Measurements from ENCODE around the gene HSPE1.
A peak's percentile ranks its signal among the peaks of the same experiment; 100 is the strongest.

The HSPE1 gene

GRCh38 chr2:197502201-197502600 is 2.0 kb downstream of the HSPE1 start:
- peaks cover 9% of the 10 kb centered on the region for H3K4me1 ChIP-seq (ENCODE audit: control insufficient read depth, insufficient read depth, low read length)
- H3K36me3 ChIP-seq (ENCODE audit: control insufficient read depth, insufficient read depth, low read length): no peaks in the 10 kb centered on the region
- H3K9me3 ChIP-seq (ENCODE audit: control insufficient read depth, low read length): no peaks in the 10 kb centered on the region
- H3K4me3 ChIP-seq (ENCODE audit: low read length): no peak overlapping the region
- H3K9ac ChIP-seq (ENCODE audit: low read length): no peak overlapping the region
- H3K27me3 ChIP-seq (ENCODE audit: control insufficient read depth, insufficient read depth, low read length): no peaks in the 10 kb centered on the region

GRCh38 chr2:197502685-197503084 is 2.5 kb downstream of the HSPE1 start:
- Histone ChIP-seq H3K9me3 (ENCODE audit: control insufficient read depth, low read length) (no peaks in the 10 kb centered on the region), H3K9ac (ENCODE audit: low read length) (no peak overlapping the region), H3K36me3 (ENCODE audit: control insufficient read depth, insufficient read depth, low read length) (no peaks in the 10 kb centered on the region), H3K4me1 (ENCODE audit: control insufficient read depth, insufficient read depth, low read length) (peaks cover 9% of the 10 kb centered on the region), H3K4me3 (ENCODE audit: low read length) (no peak overlapping the region), H3K27me3 (ENCODE audit: control insufficient read depth, insufficient read depth, low read length) (no peaks in the 10 kb centered on the region)

- Histone ChIP-seq H3K4me1 (ENCODE audit: control insufficient read depth, insufficient read depth, low read length) (peaks cover 9% of the 10 kb centered on the region), H3K27me3 (ENCODE audit: control insufficient read depth, insufficient read depth, low read length) (no peaks in the 10 kb centered on the region), H3K36me3 (ENCODE audit: control insufficient read depth, insufficient read depth, low read length) (no peaks in the 10 kb centered on the region), H3K9ac (ENCODE audit: low read length) (no peak overlapping the region), H3K9me3 (ENCODE audit: control insufficient read depth, low read length) (no peaks in the 10 kb centered on the region), H3K4me3 (ENCODE audit: low read length) (no peak overlapping the region)
Measured at GRCh38 chr2:197504000-197504399, 3.8 kb downstream of the HSPE1 start.

GRCh38 chr2:197504512-197504911 is 4.3 kb downstream of the HSPE1 start:
- Histone ChIP-seq H3K9ac (ENCODE audit: low read length) (no peak overlapping the region), H3K36me3 (ENCODE audit: control insufficient read depth, insufficient read depth, low read length) (no peaks in the 10 kb centered on the region), H3K27me3 (ENCODE audit: control insufficient read depth, insufficient read depth, low read length) (no peaks in the 10 kb centered on the region), H3K4me3 (ENCODE audit: low read length) (no peak overlapping the region), H3K4me1 (ENCODE audit: control insufficient read depth, insufficient read depth, low read length) (peaks cover 9% of the 10 kb centered on the region), H3K9me3 (ENCODE audit: control insufficient read depth, low read length) (no peaks in the 10 kb centered on the region)

- Histone ChIP-seq H3K36me3 (ENCODE audit: control insufficient read depth, insufficient read depth, low read length) (no peaks in the 10 kb centered on the region), H3K4me3 (ENCODE audit: low read length) (no peak overlapping the region), H3K9me3 (ENCODE audit: control insufficient read depth, low read length) (no peaks in the 10 kb centered on the region), H3K9ac (ENCODE audit: low read length) (no peak overlapping the region), H3K27me3 (ENCODE audit: control insufficient read depth, insufficient read depth, low read length) (no peaks in the 10 kb centered on the region), H3K4me1 (ENCODE audit: control insufficient read depth, insufficient read depth, low read length) (peaks cover 9% of the 10 kb centered on the region)
Measured at GRCh38 chr2:197506658-197507057, 6.5 kb downstream of the HSPE1 start.

GRCh38 chr2:197513915-197514314 is 13.7 kb downstream of the HSPE1 start:
- peaks cover 6% of the 10 kb centered on the region for H3K4me1 ChIP-seq (ENCODE audit: control insufficient read depth, insufficient read depth, low read length)
- H3K9me3 ChIP-seq (ENCODE audit: control insufficient read depth, low read length): no peaks in the 10 kb centered on the region
- no peak overlapping the region for H3K4me3 ChIP-seq (ENCODE audit: low read length)
- H3K27me3 ChIP-seq (ENCODE audit: control insufficient read depth, insufficient read depth, low read length): no peaks in the 10 kb centered on the region
- H3K9ac ChIP-seq (ENCODE audit: low read length): no peak overlapping the region
- H3K36me3 ChIP-seq (ENCODE audit: control insufficient read depth, insufficient read depth, low read length): no peaks in the 10 kb centered on the region

GRCh38 chr2:197514754-197515153 is 14.6 kb downstream of the HSPE1 start:
- Histone ChIP-seq H3K4me1 (ENCODE audit: control insufficient read depth, insufficient read depth, low read length) (peaks cover 6% of the 10 kb centered on the region), H3K27me3 (ENCODE audit: control insufficient read depth, insufficient read depth, low read length) (no peaks in the 10 kb centered on the region), H3K9ac (ENCODE audit: low read length) (peak overlapping the region; percentile 87), H3K9me3 (ENCODE audit: control insufficient read depth, low read length) (no peaks in the 10 kb centered on the region), H3K36me3 (ENCODE audit: control insufficient read depth, insufficient read depth, low read length) (no peaks in the 10 kb centered on the region), H3K4me3 (ENCODE audit: low read length) (peak overlapping the region; percentile 99)

- H3K4me1 ChIP-seq (ENCODE audit: control insufficient read depth, insufficient read depth, low read length): peaks cover 6% of the 10 kb centered on the region
- peak overlapping the region; percentile 87 for H3K9ac ChIP-seq (ENCODE audit: low read length)
- peak overlapping the region; percentile 99 for H3K4me3 ChIP-seq (ENCODE audit: low read length)
- no peaks in the 10 kb centered on the region for H3K36me3 ChIP-seq (ENCODE audit: control insufficient read depth, insufficient read depth, low read length)
- H3K9me3 ChIP-seq (ENCODE audit: control insufficient read depth, low read length): no peaks in the 10 kb centered on the region
- no peaks in the 10 kb centered on the region for H3K27me3 ChIP-seq (ENCODE audit: control insufficient read depth, insufficient read depth, low read length)
Measured at GRCh38 chr2:197515315-197515738, 15.1 kb downstream of the HSPE1 start.

- no peaks in the 10 kb centered on the region for H3K9me3 ChIP-seq (ENCODE audit: control insufficient read depth, low read length)
- H3K4me1 ChIP-seq (ENCODE audit: control insufficient read depth, insufficient read depth, low read length): peaks cover 6% of the 10 kb centered on the region
- H3K4me3 ChIP-seq (ENCODE audit: low read length): peak within 1 kb of the TSS; percentile 99
- no peaks in the 10 kb centered on the region for H3K36me3 ChIP-seq (ENCODE audit: control insufficient read depth, insufficient read depth, low read length)
- peak within 1 kb of the TSS; percentile 87 for H3K9ac ChIP-seq (ENCODE audit: low read length)
- no peaks in the 10 kb centered on the region for H3K27me3 ChIP-seq (ENCODE audit: control insufficient read depth, insufficient read depth, low read length)
Measured at GRCh38 chr2:197515739-197516392, 15.7 kb downstream of the HSPE1 start, which contains the start of gene MOB4. MOB4 (plus strand) TSS chr2:197516066; CDS start chr2:197516087, 21 bp downstream.

- Histone ChIP-seq H3K27me3 (ENCODE audit: control insufficient read depth, insufficient read depth, low read length) (no peaks in the 10 kb centered on the region), H3K4me1 (ENCODE audit: control insufficient read depth, insufficient read depth, low read length) (peaks cover 6% of the 10 kb centered on the region), H3K36me3 (ENCODE audit: control insufficient read depth, insufficient read depth, low read length) (no peaks in the 10 kb centered on the region), H3K9me3 (ENCODE audit: control insufficient read depth, low read length) (no peaks in the 10 kb centered on the region), H3K4me3 (ENCODE audit: low read length) (peak overlapping the region; percentile 99), H3K9ac (ENCODE audit: low read length) (peak overlapping the region; percentile 87)
Measured at GRCh38 chr2:197516393-197516761, 16.2 kb downstream of the HSPE1 start.

- H3K9ac ChIP-seq (ENCODE audit: low read length): peak overlapping the region; percentile 87
- peak overlapping the region; percentile 99 for H3K4me3 ChIP-seq (ENCODE audit: low read length)
- peaks cover 6% of the 10 kb centered on the region for H3K4me1 ChIP-seq (ENCODE audit: control insufficient read depth, insufficient read depth, low read length)
Measured at GRCh38 chr2:197517150-197517549, 17.0 kb downstream of the HSPE1 start.

GRCh38 chr2:197538412-197538811 is 38.2 kb downstream of the HSPE1 start:
- no peak overlapping the region for H3K9ac ChIP-seq (ENCODE audit: low read length)
- no peaks in the 10 kb centered on the region for H3K4me1 ChIP-seq (ENCODE audit: control insufficient read depth, insufficient read depth, low read length)
- no peaks in the 10 kb centered on the region for H3K27me3 ChIP-seq (ENCODE audit: control insufficient read depth, insufficient read depth, low read length)
- H3K4me3 ChIP-seq (ENCODE audit: low read length): no peak overlapping the region
- no peaks in the 10 kb centered on the region for H3K36me3 ChIP-seq (ENCODE audit: control insufficient read depth, insufficient read depth, low read length)
- H3K9me3 ChIP-seq (ENCODE audit: control insufficient read depth, low read length): no peaks in the 10 kb centered on the region

More at GRCh38 chr2:197517150-197517549, 17.0 kb downstream of the HSPE1 start:
- Histone ChIP-seq H3K9me3 (ENCODE audit: control insufficient read depth, low read length) (no peaks in the 10 kb centered on the region), H3K27me3 (ENCODE audit: control insufficient read depth, insufficient read depth, low read length) (no peaks in the 10 kb centered on the region), H3K36me3 (ENCODE audit: control insufficient read depth, insufficient read depth, low read length) (no peaks in the 10 kb centered on the region)

GRCh38 chr2:197539734-197540133 is 39.6 kb downstream of the HSPE1 start:
- H3K4me1 ChIP-seq (ENCODE audit: control insufficient read depth, insufficient read depth, low read length): no peaks in the 10 kb centered on the region
- no peaks in the 10 kb centered on the region for H3K27me3 ChIP-seq (ENCODE audit: control insufficient read depth, insufficient read depth, low read length)
- H3K36me3 ChIP-seq (ENCODE audit: control insufficient read depth, insufficient read depth, low read length): no peaks in the 10 kb centered on the region
- no peak overlapping the region for H3K4me3 ChIP-seq (ENCODE audit: low read length)
- H3K9ac ChIP-seq (ENCODE audit: low read length): no peak overlapping the region
- H3K9me3 ChIP-seq (ENCODE audit: control insufficient read depth, low read length): no peaks in the 10 kb centered on the region

All from mucosa of stomach (tissue), 1 donor.